Occipital lobe (tissue), 2 donors: ENCODE results near the gene MAPK8IP2. TPM values are rescaled to one million over a fixed set of nuclear protein-coding genes. Genes with fewer than 3 reads are reported as not detected.
"Not testable (repeated sequence)": the region's sequence is repeated elsewhere in the genome, so short reads cannot be mapped to it uniquely, and the experiment has no call there.

Source experiments
- DNase-seq: peaks from one replicate; lab custom pipeline; 2025; lab: John Stamatoyannopoulos, UW
- total RNA-seq: library from RNA; depleted of rRNA; stranded (reverse); fragments of >200 nt; gene quantifications from one replicate; pipeline ENCODE4 v1.2.3, GENCODE V29; 2014

MAPK8IP2 gene
- total RNA-seq, 1 donor from 2014 or later: 76.3 TPM

DNA sequence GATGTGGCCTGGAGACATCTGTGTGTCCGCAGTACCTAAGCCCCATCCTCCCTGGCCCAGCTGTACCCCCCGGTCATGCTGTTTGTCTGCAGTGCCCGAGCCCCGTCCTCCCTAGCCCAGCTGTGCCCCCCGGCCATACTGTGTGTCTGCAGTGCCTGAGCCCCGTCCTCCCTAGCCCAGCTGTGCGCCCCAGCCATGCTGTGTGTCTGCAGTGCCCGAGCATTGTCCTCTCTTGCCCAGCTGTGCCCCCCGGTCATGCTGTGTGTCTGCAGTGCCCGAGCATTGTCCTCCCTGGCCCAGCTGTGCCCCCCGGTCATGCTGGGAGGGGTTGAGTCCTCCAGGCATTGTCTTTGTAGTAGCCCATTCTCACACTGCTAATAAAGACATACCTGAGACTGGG, 35.0 kb downstream of the MAPK8IP2 start:
- DNase-seq: no peak

DNA sequence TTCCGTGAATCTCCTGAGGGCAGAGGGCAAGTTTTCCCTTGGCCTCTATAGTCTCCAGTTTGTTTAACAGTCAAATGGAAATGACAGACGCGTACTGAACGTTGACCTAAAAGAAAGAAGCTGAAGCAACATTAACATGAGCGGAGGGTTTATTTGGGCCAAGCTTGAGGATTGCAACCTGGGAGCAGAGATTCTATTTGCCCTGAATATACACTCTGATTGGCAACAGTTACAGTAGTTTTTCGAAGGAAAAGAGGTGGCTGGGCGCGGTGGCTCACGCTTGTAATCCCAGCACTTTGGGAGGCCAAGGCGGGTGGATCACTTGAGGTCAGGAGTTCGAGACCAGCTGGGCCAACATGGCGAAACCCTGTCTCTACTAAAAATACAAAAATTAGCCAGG, 39.7 kb downstream of the MAPK8IP2 start:
- DNase-seq: not testable (repeated sequence)

DNA sequence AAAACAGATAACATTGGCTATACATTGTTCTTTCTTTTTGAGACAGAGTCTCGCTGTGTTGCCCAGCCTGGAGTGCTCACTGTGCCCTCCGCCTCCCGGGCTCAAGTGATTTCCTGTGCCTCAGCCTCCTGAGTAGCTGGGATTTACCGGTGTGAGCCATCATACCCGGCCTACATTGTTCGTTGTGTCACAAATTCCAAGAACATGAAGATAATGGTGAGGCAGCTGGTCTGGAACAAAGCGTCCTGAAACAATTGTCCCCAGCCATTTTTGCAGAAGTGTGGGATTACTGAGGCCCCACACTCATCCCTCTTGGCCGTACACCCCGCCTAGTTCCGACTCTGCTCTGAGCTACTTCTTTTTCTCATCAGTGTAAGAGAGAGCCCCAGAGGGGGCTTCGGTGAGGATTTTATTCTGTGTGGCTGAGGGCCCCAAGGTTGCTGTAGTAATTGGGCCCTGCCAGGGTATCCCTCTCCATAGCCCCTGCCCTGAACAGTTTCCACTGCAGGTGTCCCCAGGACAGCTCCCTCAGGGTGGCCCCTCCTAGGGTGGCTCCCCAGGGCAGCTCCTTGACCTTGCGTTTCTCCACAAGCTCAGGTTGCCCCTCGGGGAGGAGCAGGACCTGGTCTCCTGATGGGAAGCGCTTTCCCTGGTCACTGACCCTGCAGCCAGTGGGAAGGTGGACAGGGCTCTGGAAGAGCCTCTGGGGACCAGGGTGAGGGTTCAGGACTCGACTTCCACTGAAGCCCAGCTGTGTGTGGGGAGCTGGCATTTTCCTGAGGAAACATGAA, 40.5 kb downstream of the MAPK8IP2 start:
- no peak for DNase-seq

DNA sequence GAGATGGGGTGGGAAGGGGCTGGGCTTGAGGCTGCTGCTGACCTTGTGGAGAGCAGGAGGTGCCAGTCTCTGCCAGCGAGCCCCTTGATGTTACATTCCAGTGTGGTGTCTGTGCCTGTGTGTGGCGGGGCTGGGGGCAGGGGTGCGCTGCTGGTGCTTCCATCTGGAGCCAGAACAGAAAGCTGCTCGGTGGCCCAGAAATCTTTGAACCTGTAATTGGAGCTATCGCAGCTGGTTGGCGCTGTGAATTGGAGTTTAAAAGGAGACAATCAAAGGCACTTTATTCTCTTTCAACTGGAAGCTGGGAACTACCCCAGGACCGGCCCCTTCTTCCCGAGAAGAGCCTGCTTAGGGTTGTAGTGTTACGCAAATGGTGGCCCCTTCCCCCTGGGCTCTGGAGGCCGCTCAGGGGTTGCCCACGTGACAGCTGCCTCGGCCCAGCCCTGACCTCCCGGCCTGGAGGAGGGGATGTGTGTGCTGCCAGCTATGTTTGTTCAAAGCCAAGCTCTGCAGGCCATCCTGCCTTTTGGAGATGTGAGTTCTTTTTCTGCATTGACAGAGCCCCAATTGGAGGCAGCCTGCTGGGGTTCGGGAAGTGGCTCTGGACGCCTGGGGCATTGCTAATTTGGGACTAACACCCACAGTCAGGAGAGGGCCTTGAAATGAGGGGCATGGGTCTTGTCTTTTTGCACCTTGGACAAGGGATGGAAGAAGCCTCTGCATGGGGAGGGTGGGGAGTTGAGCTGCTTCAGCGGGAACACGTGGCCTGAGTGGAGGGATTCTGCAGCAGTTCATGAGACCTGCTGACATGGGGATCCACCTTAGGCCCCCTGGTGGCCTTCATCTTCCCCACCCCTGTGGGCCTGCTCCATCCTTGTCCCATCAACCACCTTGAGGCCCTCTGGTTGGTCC, 41.4 kb downstream of the MAPK8IP2 start:
- DNase-seq: no peak

DNA sequence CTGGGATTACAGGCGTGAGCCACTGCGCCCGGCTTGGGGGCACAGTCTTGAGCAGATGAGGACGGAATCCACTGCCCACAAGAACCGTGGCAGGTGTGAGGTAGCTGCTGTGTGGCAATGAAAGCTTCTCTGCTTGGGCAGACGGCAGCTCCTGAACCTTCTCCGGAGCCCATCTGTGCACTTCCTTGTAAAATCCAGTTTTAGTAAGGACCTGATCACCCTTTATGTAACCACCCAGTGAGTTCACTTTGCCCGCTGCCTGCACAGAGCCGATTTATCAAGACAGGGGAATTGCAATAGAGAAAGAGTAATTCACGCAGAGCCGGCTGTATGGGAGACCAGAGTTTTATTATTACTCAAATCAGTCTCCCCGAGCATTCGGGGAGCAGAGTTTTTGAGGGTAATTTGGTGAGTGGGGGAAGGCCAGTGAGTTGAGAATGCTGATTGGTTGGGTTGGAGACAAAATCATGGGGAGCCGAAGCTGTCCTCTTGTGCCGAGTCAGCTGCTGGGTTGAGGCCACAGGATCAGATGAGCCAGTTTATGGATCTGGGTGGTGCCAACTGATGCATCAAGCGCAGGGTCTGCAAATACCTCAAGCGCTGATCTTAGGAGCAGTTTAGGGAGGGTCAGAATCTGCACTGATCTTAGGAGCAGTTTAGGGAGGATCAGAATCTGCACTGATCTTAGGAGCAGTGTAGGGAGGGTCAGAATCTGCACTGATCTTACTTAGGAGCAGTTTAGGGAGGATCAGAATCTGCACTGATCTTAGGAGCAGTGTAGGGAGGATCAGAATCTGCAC, 42.6 kb downstream of the MAPK8IP2 start:
- DNase-seq: not testable (repeated sequence)

DNA sequence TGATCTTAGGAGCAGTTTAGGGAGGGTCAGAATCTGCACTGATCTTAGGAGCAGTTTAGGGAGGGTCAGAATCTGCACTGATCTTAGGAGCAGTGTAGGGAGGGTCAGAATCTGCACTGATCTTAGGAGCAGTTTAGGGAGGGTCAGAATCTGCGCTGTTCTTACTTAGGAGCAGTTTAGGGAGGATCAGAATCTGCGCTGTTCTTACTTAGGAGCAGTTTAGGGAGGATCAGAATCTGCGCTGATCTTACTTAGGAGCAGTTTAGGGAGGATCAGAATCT, 43.2 kb downstream of the MAPK8IP2 start:
- DNase-seq: not testable (repeated sequence)

DNA sequence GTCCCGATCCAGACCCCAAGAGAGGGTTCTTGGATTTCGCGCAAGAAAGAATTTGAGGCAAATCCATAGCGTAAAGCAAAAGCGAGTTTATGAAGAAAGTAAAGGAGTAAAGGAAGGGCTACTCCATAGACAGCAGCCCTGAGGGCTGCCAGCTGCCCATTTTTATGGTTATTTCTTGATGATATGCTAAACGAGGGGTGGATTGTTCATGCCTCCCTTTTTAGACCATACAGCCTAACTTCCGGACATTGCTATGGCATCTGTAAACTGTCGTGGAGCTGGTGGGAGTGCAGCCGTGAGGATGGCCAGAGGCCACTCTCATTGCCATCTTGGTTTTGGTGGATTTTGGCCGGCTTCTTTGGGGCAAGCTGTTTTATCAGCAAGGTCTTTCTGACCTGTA, 52.7 kb downstream of the MAPK8IP2 start:
- no peak for DNase-seq

DNA sequence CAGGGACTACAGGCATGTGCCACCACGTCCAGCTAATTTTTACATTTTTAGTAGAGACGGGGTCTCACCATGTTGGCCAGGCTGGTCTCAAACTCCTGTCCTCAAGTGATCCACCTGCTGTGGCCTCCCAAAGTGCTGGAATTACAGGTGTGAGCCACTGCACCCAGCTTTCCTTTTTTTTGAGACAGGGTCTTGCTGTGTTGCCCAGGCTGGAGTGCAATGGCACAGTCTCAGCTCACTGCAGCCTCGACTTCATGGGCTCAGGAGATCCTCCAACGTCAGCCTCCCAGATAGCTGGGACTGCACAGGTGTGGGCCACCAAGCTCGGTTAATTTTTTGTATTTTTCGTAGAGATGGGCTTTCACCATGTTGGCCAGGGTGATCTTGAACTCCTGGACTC, 54.1 kb downstream of the MAPK8IP2 start:
- not testable (repeated sequence) for DNase-seq

DNA sequence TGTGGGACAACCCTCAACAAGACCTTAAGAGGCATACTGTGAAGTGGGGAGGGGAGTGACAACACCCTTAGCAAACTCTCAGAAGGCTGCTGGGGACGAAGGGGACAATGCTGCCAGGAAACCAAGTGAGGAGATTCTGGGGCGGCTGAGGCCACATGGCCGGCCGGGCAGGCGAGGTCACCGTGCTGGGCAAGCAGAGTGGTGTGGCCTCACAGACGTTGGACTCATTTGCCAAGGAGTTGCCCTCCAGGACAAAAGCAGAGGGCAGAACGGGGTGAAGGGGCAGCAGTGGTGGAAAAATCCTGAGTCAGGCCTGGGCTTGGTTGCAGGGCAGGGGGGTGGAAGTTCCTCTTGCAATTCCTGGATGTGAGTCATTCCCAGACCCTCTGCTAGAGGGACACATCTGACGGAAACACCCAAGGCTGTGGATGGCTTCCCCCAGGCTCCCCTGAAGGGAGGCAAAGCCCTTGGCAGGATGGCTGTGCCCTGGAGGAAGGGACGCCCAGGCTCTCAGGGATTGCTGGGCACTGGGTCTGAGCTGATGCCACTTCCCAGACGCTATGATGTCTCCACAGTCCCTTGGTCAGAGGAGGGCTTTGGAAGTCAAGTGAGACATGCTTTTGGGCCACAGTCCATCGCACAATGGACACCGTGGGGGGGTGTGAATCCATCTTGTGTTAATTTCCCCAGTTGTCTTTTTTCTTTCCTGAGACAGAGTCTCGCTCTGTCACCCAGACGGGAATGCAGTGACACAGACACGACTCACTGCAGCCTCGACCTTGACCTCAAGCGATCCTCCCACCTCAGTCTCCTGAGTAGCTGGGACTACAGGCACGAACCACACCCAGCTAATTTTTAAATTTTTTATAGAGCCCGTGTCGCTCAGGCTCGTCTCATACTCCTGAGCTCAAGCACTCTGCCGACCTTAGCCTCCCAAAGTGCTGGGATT, 55.8 kb downstream of the MAPK8IP2 start:
- DNase-seq: no peak

DNA sequence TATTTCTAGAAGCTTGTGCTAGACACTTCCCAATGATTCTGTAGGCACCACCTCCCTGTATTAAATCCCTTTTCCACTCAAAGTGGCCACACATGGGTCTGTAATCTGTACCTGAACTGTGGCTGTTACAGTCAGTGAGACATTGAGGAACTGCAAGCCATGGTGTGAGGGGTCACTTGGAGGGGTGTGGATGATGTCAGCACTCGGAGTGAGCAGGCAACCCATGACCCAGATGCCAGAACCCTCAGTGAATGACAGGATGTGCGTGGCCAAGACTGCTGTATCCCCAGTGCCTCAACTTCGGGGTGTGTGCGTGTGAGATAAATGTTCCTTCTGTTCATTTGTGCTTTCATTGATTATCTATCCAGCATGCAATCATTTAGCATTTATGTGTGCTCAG, 57.3 kb downstream of the MAPK8IP2 start:
- DNase-seq: no peak

DNA sequence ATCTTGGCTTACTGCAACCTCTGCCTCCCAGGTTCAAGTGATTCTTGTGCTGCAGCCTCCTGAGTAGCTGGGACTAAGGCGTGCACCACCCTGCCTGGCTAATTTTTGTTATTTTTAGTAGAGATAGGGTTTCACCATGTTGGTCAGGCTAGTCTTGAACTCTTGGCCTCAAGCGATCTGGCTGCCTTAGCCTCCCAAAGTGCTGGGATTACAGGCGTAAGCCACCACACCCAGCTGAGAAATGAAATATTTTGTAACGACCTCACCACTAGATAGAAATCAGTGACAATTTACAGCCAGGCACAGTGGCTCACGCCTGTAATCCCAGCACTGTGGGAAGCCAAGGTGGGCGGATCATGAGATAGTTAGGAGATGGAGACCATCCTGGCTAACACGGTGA, 59.1 kb downstream of the MAPK8IP2 start:
- DNase-seq: not testable (repeated sequence)

DNA sequence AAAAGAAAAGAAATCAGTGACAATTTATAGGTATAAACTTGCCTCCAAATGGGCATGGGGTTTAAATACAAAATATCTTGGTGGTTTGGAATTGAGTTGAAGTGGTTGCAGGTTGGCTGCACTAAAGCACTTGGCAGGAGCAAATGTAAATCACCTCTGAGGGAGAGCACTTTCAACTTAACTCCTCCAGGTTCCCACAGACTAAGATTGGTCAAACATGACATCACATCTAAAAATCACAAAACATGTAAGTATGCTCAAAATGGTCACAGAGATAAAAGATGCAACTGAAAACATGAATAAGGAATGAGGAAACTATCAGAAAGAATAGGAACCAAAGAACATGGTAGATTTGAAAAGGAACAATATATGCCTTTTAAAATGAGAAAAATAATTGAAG, 59.7 kb downstream of the MAPK8IP2 start:
- no peak for DNase-seq

Other genes with a start within 250 kb of the MAPK8IP2 start
- 97.0 TPM for gene SBF1, start 125.8 kb upstream of the MAPK8IP2 start, total RNA-seq
- not detected for gene ADM2, start 119.2 kb upstream of the MAPK8IP2 start, total RNA-seq
- gene MIOX, start 113.9 kb upstream of the MAPK8IP2 start, total RNA-seq: not detected
- gene LMF2, start 93.1 kb upstream of the MAPK8IP2 start, total RNA-seq: 9.8 TPM
- 46.9 TPM for gene NCAPH2, start 92.6 kb upstream of the MAPK8IP2 start, total RNA-seq
- gene SCO2, start 75.2 kb upstream of the MAPK8IP2 start, total RNA-seq: 0.78 TPM
- 2.0 TPM for gene TYMP, start 70.8 kb upstream of the MAPK8IP2 start, total RNA-seq
- gene KLHDC7B, start 54.9 kb upstream of the MAPK8IP2 start, total RNA-seq: not detected
- gene SYCE3, start 37.9 kb upstream of the MAPK8IP2 start, total RNA-seq: not detected
- gene CPT1B, start 22.4 kb upstream of the MAPK8IP2 start, total RNA-seq: 6.7 TPM
- 24.8 TPM for gene CHKB, start 17.9 kb upstream of the MAPK8IP2 start, total RNA-seq
- gene ARSA, start 27.4 kb downstream of the MAPK8IP2 start, total RNA-seq: 6.9 TPM
- gene SHANK3, start 72.0 kb downstream of the MAPK8IP2 start, total RNA-seq: 6.2 TPM
- gene ACR, start 137.4 kb downstream of the MAPK8IP2 start, total RNA-seq: not detected
- gene RABL2B, start 182.8 kb downstream of the MAPK8IP2 start, total RNA-seq: 11.9 TPM